Measurements from ENCODE around the gene NHERF2.
A peak's percentile ranks its signal among the peaks of the same experiment; 100 is the strongest.

NHERF2 gene

GRCh38 chr16:1991135-1991551 is 35.6 kb upstream of the NHERF2 start:
- DNase-seq (ENCODE audit: low spot score): no peak

- no peak for DNase-seq (ENCODE audit: low spot score)
These were observed 35.1 kb upstream of the NHERF2 start for GRCh38 chr16:1991588-1991947.

- peak; percentile 90 for DNase-seq (ENCODE audit: low spot score)
These were observed 34.6 kb upstream of the NHERF2 start for GRCh38 chr16:1991948-1992703.

GRCh38 chr16:1992704-1993317 is 33.9 kb upstream of the NHERF2 start:
- DNase-seq (ENCODE audit: low spot score): no peak

- DNase-seq (ENCODE audit: low spot score): no peak
These were observed 33.0 kb upstream of the NHERF2 start for GRCh38 chr16:1993731-1994131.

GRCh38 chr16:1997494-1998359 is 29.0 kb upstream of the NHERF2 start:
- no peak for DNase-seq (ENCODE audit: low spot score)

GRCh38 chr16:1998360-1998835 is 28.3 kb upstream of the NHERF2 start:
- DNase-seq (ENCODE audit: low spot score): no peak

- no peak for DNase-seq (ENCODE audit: low spot score)
These were observed 27.6 kb upstream of the NHERF2 start for GRCh38 chr16:1998852-1999801.

GRCh38 chr16:1999866-2000514 is 26.7 kb upstream of the NHERF2 start:
- no peak for DNase-seq (ENCODE audit: low spot score)

GRCh38 chr16:2001035-2001434 is 25.7 kb upstream of the NHERF2 start:
- no peak for DNase-seq (ENCODE audit: low spot score)

- DNase-seq (ENCODE audit: low spot score): no peak
These were observed 25.0 kb upstream of the NHERF2 start for GRCh38 chr16:2001456-2002355.

GRCh38 chr16:2002406-2003230 is 24.1 kb upstream of the NHERF2 start:
- no peak for DNase-seq (ENCODE audit: low spot score)

- DNase-seq (ENCODE audit: low spot score): no peak
These were observed 23.4 kb upstream of the NHERF2 start for GRCh38 chr16:2003231-2003826.

GRCh38 chr16:2003827-2004641 is 22.7 kb upstream of the NHERF2 start:
- peak; percentile 96 for DNase-seq (ENCODE audit: low spot score)

- DNase-seq (ENCODE audit: low spot score): no peak
These were observed 21.7 kb upstream of the NHERF2 start for GRCh38 chr16:2004795-2005517.

- DNase-seq (ENCODE audit: low spot score): no peak
These were observed 21.1 kb upstream of the NHERF2 start for GRCh38 chr16:2005646-2006045.

- DNase-seq (ENCODE audit: low spot score): no peak
These were observed 20.4 kb upstream of the NHERF2 start for GRCh38 chr16:2006317-2006716.
